Activated CD4-positive, alpha-beta T cell treated with anti-CD3 and anti-CD28 coated beads, Interleukin-2, amount 10 ng/mL, durations not matched to agents 7 days and 5 days (primary cell): Measurements from ENCODE around the gene DNAH12. TPM values are rescaled to one million over a fixed set of nuclear protein-coding genes. Genes with fewer than 3 reads are reported as not detected.
"Not testable (repeated sequence)": the region's sequence is repeated elsewhere in the genome, so short reads cannot be mapped to it uniquely, and the experiment has no call there.

Source experiments
- CTCF ChIA-PET: fragments of 350-600 bp; sonication (Branson Sonifier 250); formaldehyde crosslinking; loops from one replicate; lab custom pipeline; 2021; ENCODE audit warnings: antibody characterized with exemption; lab: Charles Lee
- POLR2A ChIA-PET: fragments of 350-600 bp; sonication (Branson Sonifier 250); formaldehyde crosslinking; loops from one replicate; lab custom pipeline; 2021; ENCODE audit warnings: antibody characterized with exemption; lab: Charles Lee
- DNase-seq: peaks from one replicate; pipeline ENCODE4 v3.0.0-alpha.2; 2020
- H3K27ac Mint-ChIP-seq: one replicate; pipeline ENCODE4 v1.8.0; 2021; ENCODE audit warnings: mild to moderate bottlenecking, moderate library complexity, mixed read lengths
- H3K27me3 Mint-ChIP-seq: one replicate; pipeline ENCODE4 v1.8.0; 2021; ENCODE audit warnings: mixed read lengths
- H3K36me3 Mint-ChIP-seq: one replicate; pipeline ENCODE4 v1.8.0; 2021; ENCODE audit warnings: low read depth, mixed read lengths
- H3K4me1 Mint-ChIP-seq: one replicate; pipeline ENCODE4 v1.8.0; 2021; ENCODE audit warnings: mixed read lengths
- H3K4me3 Mint-ChIP-seq: one replicate; pipeline ENCODE4 v1.8.0; 2021; ENCODE audit warnings: mild to moderate bottlenecking, moderate library complexity, mixed read lengths
- H3K9me3 Mint-ChIP-seq: one replicate; pipeline ENCODE4 v1.8.0; 2021; ENCODE audit warnings: mixed read lengths
- total RNA-seq, 2 experiments: library from RNA; stranded (reverse); gene quantifications; one replicate each; pipeline ENCODE4 v1.2.3, GENCODE V29; 2021

DNAH12 gene
- total RNA-seq, 2 experiments from 2014 or later, result 0.06 to 0.10 TPM

- no peak overlapping the region for H3K27ac Mint-ChIP-seq
- H3K4me3 Mint-ChIP-seq, result no peak overlapping the region
- no peaks in the 10 kb centered on the region for H3K9me3 Mint-ChIP-seq
- H3K36me3 Mint-ChIP-seq, result no peaks in the 10 kb centered on the region
- peaks cover 4% of the 10 kb centered on the region for H3K27me3 Mint-ChIP-seq
- CTCF ChIA-PET, result no interaction called here
- POLR2A ChIA-PET, result no interaction called here
- DNase-seq, result no peak
- H3K4me1 Mint-ChIP-seq, result no peaks in the 10 kb centered on the region
Measured at GRCh38 chr3:57497904-57498303, 46.2 kb downstream of the DNAH12 start.

DNA sequence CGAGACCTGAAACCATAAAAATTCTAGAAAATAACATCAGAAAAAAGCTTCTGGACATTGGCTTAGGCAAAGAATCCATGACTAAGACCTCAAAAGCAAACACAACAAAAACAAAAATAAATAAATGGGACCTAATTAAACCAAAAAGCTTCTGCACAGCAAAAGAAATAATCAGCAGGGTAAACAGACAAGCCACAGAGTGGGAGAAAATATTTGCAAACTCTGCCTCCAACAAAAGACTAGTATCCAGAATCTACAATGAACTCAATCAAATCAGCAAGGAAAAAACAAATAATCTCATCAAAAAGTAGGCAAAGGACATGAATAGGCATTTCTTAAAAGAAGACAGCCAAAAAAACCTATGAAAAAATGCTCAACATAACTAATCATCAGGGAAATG lies 59.6 kb downstream of the DNAH12 start:
- Mint-ChIP-seq H3K4me1 (no peaks in the 10 kb centered on the region), H3K4me3 (no peak overlapping the region), H3K27me3 (no peaks in the 10 kb centered on the region), H3K36me3 (no peaks in the 10 kb centered on the region), H3K27ac (no peak overlapping the region), H3K9me3 (no peaks in the 10 kb centered on the region)
- CTCF ChIA-PET, result no interaction called here
- DNase-seq, result no peak
- POLR2A ChIA-PET, result no interaction called here

DNA sequence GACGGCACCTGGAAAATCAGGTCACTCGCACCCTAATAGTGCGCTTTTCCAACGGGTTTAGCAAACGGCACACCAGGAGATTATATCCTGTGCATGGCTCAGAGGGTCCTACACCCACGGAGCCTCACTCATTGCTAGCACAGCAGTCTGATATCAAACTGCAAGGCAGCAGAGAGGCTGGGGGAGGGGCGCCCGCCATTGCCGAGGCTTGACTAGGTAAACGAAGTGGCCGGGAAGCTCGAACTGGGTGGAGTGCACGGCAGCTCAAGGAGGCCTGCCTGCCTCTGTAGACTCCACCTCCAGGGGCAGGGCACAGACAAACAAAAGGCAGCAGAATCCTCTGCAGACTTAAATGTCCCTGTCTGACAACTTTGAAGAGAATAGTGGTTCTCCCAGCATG lies 67.0 kb downstream of the DNAH12 start:
- H3K27ac Mint-ChIP-seq, CTCF ChIA-PET, H3K9me3 Mint-ChIP-seq, DNase-seq, H3K4me1 Mint-ChIP-seq, H3K27me3 Mint-ChIP-seq, H3K4me3 Mint-ChIP-seq, POLR2A ChIA-PET, H3K36me3 Mint-ChIP-seq: not testable (repeated sequence)

GRCh38 chr3:57464801-57465200 lies 79.3 kb downstream of the DNAH12 start:
- Mint-ChIP-seq H3K4me3 (no peak overlapping the region), H3K27ac (no peak overlapping the region), H3K4me1 (no peaks in the 10 kb centered on the region), H3K27me3 (peaks cover 17% of the 10 kb centered on the region), H3K36me3 (no peaks in the 10 kb centered on the region), H3K9me3 (no peaks in the 10 kb centered on the region)
- POLR2A ChIA-PET, result no interaction called here
- CTCF ChIA-PET, result interaction anchor here (0.6 kb wide), 1 partner anchor 315 kb away, joined by 4 read pairs; no protein-coding TSS in a partner anchor
- DNase-seq, result no peak

GRCh38 chr3:57464011-57464410 lies 80.1 kb downstream of the DNAH12 start:
- no peaks in the 10 kb centered on the region for H3K4me1 Mint-ChIP-seq
- no peaks in the 10 kb centered on the region for H3K36me3 Mint-ChIP-seq
- no peak overlapping the region for H3K27ac Mint-ChIP-seq
- no peaks in the 10 kb centered on the region for H3K9me3 Mint-ChIP-seq
- ChIA-PET CTCF (no interaction called here), POLR2A (no interaction called here)
- DNase-seq, result no peak
- no peak overlapping the region for H3K4me3 Mint-ChIP-seq
- peaks cover 19% of the 10 kb centered on the region for H3K27me3 Mint-ChIP-seq

GRCh38 chr3:57451150-57451846 lies 92.8 kb downstream of the DNAH12 start:
- H3K9me3 Mint-ChIP-seq, result no peaks in the 10 kb centered on the region
- H3K27ac Mint-ChIP-seq, result no peak overlapping the region
- no peaks in the 10 kb centered on the region for H3K4me1 Mint-ChIP-seq
- DNase-seq, result no peak
- H3K36me3 Mint-ChIP-seq, result no peaks in the 10 kb centered on the region
- H3K27me3 Mint-ChIP-seq, result peaks cover 11% of the 10 kb centered on the region
- no peak overlapping the region for H3K4me3 Mint-ChIP-seq
- ChIA-PET POLR2A (no interaction called here), CTCF (no interaction called here)

- DNase-seq, H3K27me3 Mint-ChIP-seq, H3K4me1 Mint-ChIP-seq, H3K9me3 Mint-ChIP-seq, H3K27ac Mint-ChIP-seq, CTCF ChIA-PET, POLR2A ChIA-PET, H3K36me3 Mint-ChIP-seq, H3K4me3 Mint-ChIP-seq: not testable (repeated sequence)
Measured at GRCh38 chr3:57449276-57449847, 94.8 kb downstream of the DNAH12 start.

DNA sequence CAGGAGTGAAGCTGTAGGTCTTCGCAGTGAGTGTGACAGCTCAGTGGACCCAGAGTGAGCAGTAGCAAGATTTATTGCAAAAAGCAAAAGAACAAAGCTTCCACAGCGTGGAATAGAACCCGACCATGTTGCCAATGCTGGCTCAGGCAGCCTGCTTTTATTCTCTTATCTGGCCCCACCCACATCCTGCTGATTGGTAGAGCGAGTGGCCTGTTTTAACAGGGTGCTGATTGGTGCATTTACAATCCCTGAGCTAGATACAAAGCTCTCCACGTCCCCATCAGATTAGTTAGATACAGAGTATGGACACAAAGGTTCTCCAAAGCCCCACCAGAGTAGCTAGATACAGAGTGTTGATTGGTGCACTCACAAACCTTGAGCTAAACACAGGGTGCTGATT lies 95.7 kb downstream of the DNAH12 start:
- H3K27me3 Mint-ChIP-seq, CTCF ChIA-PET, H3K9me3 Mint-ChIP-seq, H3K36me3 Mint-ChIP-seq, DNase-seq, H3K27ac Mint-ChIP-seq, H3K4me1 Mint-ChIP-seq, POLR2A ChIA-PET, H3K4me3 Mint-ChIP-seq: not testable (repeated sequence)

- ChIA-PET CTCF (interaction anchor here (0.9 to 1.5 kb wide), 2 partner anchors 11 to 49 kb away, joined by 3 read pairs; no protein-coding TSS in a partner anchor), POLR2A (no interaction called here)
- no peaks in the 10 kb centered on the region for H3K36me3 Mint-ChIP-seq
- H3K27ac Mint-ChIP-seq, result no peak overlapping the region
- H3K27me3 Mint-ChIP-seq, result peaks cover 7% of the 10 kb centered on the region
- no peak overlapping the region for H3K4me3 Mint-ChIP-seq
- no peaks in the 10 kb centered on the region for H3K4me1 Mint-ChIP-seq
- H3K9me3 Mint-ChIP-seq, result no peaks in the 10 kb centered on the region
- no peak for DNase-seq
Measured at GRCh38 chr3:57446318-57446841, 97.8 kb downstream of the DNAH12 start.

DNA sequence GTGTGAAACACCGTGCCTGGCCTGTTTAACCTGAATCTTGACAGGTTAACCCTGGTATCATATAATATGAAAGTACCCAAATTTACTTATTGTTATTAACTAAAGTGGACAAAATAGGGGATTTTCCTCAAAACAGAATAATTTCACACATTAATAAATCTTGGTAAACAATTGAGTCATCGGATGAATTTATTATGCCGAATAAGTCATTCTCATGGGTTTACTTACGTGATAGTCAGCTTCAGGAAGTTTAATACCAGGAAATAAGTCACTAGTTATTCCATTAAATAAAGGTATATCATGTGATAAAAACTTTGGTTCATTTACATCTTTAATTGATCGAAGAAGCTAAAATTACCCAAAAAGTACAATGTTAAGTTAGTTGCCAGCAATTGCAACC lies 99.7 kb downstream of the DNAH12 start:
- CTCF ChIA-PET, result no interaction called here
- DNase-seq, result no peak
- no peak overlapping the region for H3K27ac Mint-ChIP-seq
- H3K4me3 Mint-ChIP-seq, result no peak overlapping the region
- H3K4me1 Mint-ChIP-seq, result no peaks in the 10 kb centered on the region
- POLR2A ChIA-PET, result no interaction called here
- H3K36me3 Mint-ChIP-seq, result no peaks in the 10 kb centered on the region
- H3K9me3 Mint-ChIP-seq, result no peaks in the 10 kb centered on the region
- peaks cover 14% of the 10 kb centered on the region for H3K27me3 Mint-ChIP-seq

- POLR2A ChIA-PET, H3K27ac Mint-ChIP-seq, H3K36me3 Mint-ChIP-seq, H3K4me1 Mint-ChIP-seq, CTCF ChIA-PET, DNase-seq, H3K4me3 Mint-ChIP-seq, H3K9me3 Mint-ChIP-seq: not testable (repeated sequence)
- H3K27me3 Mint-ChIP-seq, result peaks cover 24% of the 10 kb centered on the region
Measured at GRCh38 chr3:57440144-57440543, 104.0 kb downstream of the DNAH12 start.

- H3K9me3 Mint-ChIP-seq, H3K36me3 Mint-ChIP-seq, DNase-seq, H3K4me1 Mint-ChIP-seq, H3K27ac Mint-ChIP-seq, POLR2A ChIA-PET, H3K4me3 Mint-ChIP-seq: not testable (repeated sequence)
- CTCF ChIA-PET, result interaction anchor here (1.5 kb wide), 1 partner anchor 41 kb away, joined by 3 read pairs; no protein-coding TSS in a partner anchor
- H3K27me3 Mint-ChIP-seq, result peaks cover 24% of the 10 kb centered on the region
Measured at GRCh38 chr3:57438460-57438859, 105.7 kb downstream of the DNAH12 start.

DNA sequence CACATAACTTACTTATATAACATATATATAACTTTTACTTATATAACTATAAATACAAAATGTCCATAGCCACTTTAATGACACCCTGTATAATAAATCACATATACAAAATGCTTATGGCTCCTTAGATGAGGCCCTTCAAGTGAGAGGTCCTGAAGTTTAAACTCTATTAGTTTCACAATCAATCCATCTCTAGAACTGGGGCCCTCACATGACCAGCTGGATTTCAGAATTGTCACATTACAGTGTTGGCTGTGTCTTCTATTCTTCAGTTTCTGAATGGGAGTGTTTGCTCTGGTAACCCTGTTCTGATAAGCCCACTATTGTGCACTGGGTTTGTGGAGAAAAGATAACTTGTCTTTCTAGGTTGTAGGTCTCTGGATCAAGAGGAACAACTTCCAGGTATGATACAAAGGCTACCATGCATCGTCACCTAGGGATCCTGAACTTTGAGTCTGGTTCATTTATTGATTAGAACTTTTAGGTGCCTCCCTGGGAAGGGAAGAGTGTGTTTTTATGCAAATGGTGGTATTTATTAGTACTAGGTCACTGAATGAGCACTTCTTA lies 107.9 kb downstream of the DNAH12 start:
- Mint-ChIP-seq H3K27me3 (peaks cover 20% of the 10 kb centered on the region), H3K4me1 (no peaks in the 10 kb centered on the region), H3K27ac (no peak overlapping the region), H3K4me3 (no peak overlapping the region), H3K36me3 (no peaks in the 10 kb centered on the region), H3K9me3 (no peaks in the 10 kb centered on the region)
- CTCF ChIA-PET, result interaction anchor here (1.0 kb wide), 1 partner anchor 10 kb away, joined by 3 read pairs; no protein-coding TSS in a partner anchor
- DNase-seq, result no peak
- POLR2A ChIA-PET, result no interaction called here
